ENCODE measurements around the gene ADIPOQ.

GRCh38 chr3:186839874-186840641 is 2.5 kb upstream of the ADIPOQ start:
- TF ChIP-seq POLR2AphosphoS5 (IDR thresholded peaks at IDR 0.05): no peak
- no peak for TF ChIP-seq CTCF (IDR thresholded peaks at IDR 0.05)
- no peak for TF ChIP-seq EP300 (IDR thresholded peaks at IDR 0.05)
- TF ChIP-seq POLR2A (IDR thresholded peaks at IDR 0.05): no peak
